ENCODE results near the gene LCMT1. TPM values are rescaled to one million over a fixed set of nuclear protein-coding genes. Genes with fewer than 3 reads are reported as not detected.

The LCMT1 gene
- total RNA-seq, 1 experiment from 2014 or later, result 86.3 TPM

GRCh38 chr16:25095636-25096035 lies 15.9 kb upstream of the LCMT1 start (continued):
- no peak for TF ChIP-seq STAT6 (CRISPR knock-in tag; conservative IDR thresholded peaks at IDR 0.05; ENCODE audit: low read depth)
- no peak for TF ChIP-seq GABPB1 (CRISPR knock-in tag; IDR thresholded peaks at IDR 0.05)
- no peak for TF ChIP-seq ZSCAN18 (CRISPR knock-in tag; IDR thresholded peaks at IDR 0.05)
- no peak for TF ChIP-seq E2F1 (CRISPR knock-in tag; IDR thresholded peaks at IDR 0.05)
- no peak for TF ChIP-seq SMAD3 (CRISPR knock-in tag; IDR thresholded peaks at IDR 0.05; ENCODE audit: borderline replicate concordance)
- no peak for TF ChIP-seq EMX1 (CRISPR knock-in tag; IDR thresholded peaks at IDR 0.05)
- no peak for TF ChIP-seq ZNF532 (CRISPR knock-in tag; IDR thresholded peaks at IDR 0.05; ENCODE audit: borderline replicate concordance)
- no peak for TF ChIP-seq ATF6 (CRISPR knock-in tag; IDR thresholded peaks at IDR 0.05)
- no peak for TF ChIP-seq ARID4B (CRISPR knock-in tag; IDR thresholded peaks at IDR 0.05; ENCODE audit: borderline replicate concordance)
- TF ChIP-seq GRHL2 (CRISPR knock-in tag; IDR thresholded peaks at IDR 0.05; ENCODE audit: insufficient replicate concordance, severe bottlenecking), result no peak
- no peak for TF ChIP-seq CTCF (IDR thresholded peaks at IDR 0.05)
